DND-41 (cell line): ENCODE measurements around the gene PRKCE.

Source experiments
- CTCF ChIP-seq: IDR thresholded peaks from 2 replicates; pipeline ENCODE4 v1.5.1; 2012; ENCODE audit warnings: borderline replicate concordance, low read length, moderate library complexity, mild to moderate bottlenecking; ENCODE audit not compliant: poor library complexity, severe bottlenecking; ENCODE audit errors: extremely low read depth
- EZH2 ChIP-seq: IDR thresholded peaks from 3 replicates; pipeline ENCODE4 v1.6.1; 2012; ENCODE audit warnings: borderline replicate concordance, low read depth, mild to moderate bottlenecking, moderate library complexity, low read length, inconsistent platforms; ENCODE audit not compliant: severe bottlenecking

GRCh38 chr2:46148369-46148736, 496.9 kb downstream of the PRKCE start:
- TF ChIP-seq CTCF: no peak
- no peak for TF ChIP-seq EZH2
